GM23338 (cell line): ENCODE data around the gene CLSTN2. TPM values are rescaled to one million over a fixed set of nuclear protein-coding genes. Genes with fewer than 3 reads are reported as not detected.

Experiments
- ATAC-seq: fragments of 200-7000 bp; cut with Tn5 transposase; 3 replicates; pipeline ENCODE4 v1.9.1; 2020
- DNase-seq: peaks from one replicate; pipeline ENCODE4 v3.0.0-alpha.2; 2015; ENCODE audit warnings: low spot score
- H2AFZ ChIP-seq: fragments of 200-600 bp; sonication (generic); 2 replicates; pipeline ENCODE4 v1.8.0; 2016; ENCODE audit warnings: antibody characterized with exemption, mild to moderate bottlenecking, moderate library complexity
- H3F3A ChIP-seq: fragments of 200-600 bp; sonication (generic); replicated peaks from 2 replicates; pipeline ENCODE4 v1.8.0; 2017; ENCODE audit warnings: antibody characterized with exemption, mixed run types, low read depth
- H3K27ac ChIP-seq: fragments of 200-600 bp; sonication (generic); 2 replicates; pipeline ENCODE4 v1.6.1; 2016; ENCODE audit warnings: low read depth
- H3K27me3 ChIP-seq: fragments of 200-600 bp; sonication (generic); 2 replicates; pipeline ENCODE4 v1.8.0; 2016; ENCODE audit warnings: mild to moderate bottlenecking, mixed run types, moderate library complexity; ENCODE audit not compliant: insufficient read depth
- H3K36me3 ChIP-seq: fragments of 200-600 bp; sonication (generic); 2 replicates; pipeline ENCODE4 v1.8.0; 2016; ENCODE audit warnings: mild to moderate bottlenecking; ENCODE audit not compliant: insufficient read depth
- H3K4me1 ChIP-seq: fragments of 200-600 bp; sonication (generic); 2 replicates; pipeline ENCODE4 v1.8.0; 2016; ENCODE audit warnings: mild to moderate bottlenecking, moderate library complexity; ENCODE audit not compliant: insufficient read depth
- H3K4me2 ChIP-seq: fragments of 200-600 bp; sonication (generic); 2 replicates; pipeline ENCODE4 v1.7.1; 2017; ENCODE audit warnings: mixed run types
- H3K4me3 ChIP-seq: fragments of 200-600 bp; sonication (generic); 2 replicates; pipeline ENCODE4 v1.6.1; 2016; ENCODE audit warnings: mixed run types
- H3K79me2 ChIP-seq: fragments of 200-600 bp; sonication (generic); replicated peaks from 2 replicates; pipeline ENCODE4 v1.8.0; 2017; ENCODE audit warnings: mild to moderate bottlenecking; ENCODE audit not compliant: insufficient read depth
- H3K9me2 ChIP-seq: fragments of 200-600 bp; sonication (generic); 2 replicates; pipeline ENCODE4 v1.8.0; 2017; ENCODE audit not compliant: insufficient read depth
- H4K20me1 ChIP-seq: fragments of 200-600 bp; sonication (generic); replicated peaks from 2 replicates; pipeline ENCODE4 v1.8.0; 2017; ENCODE audit warnings: mild to moderate bottlenecking; ENCODE audit not compliant: insufficient read depth
- H3K27ac Mint-ChIP-seq: 2 replicates; pipeline ENCODE4 v1.8.0; 2020; ENCODE audit warnings: inconsistent platforms, mild to moderate bottlenecking, moderate library complexity, mixed read lengths
- H3K27me3 Mint-ChIP-seq: 3 replicates; pipeline ENCODE4 v1.8.0; 2022; ENCODE audit warnings: low read depth, mild to moderate bottlenecking, moderate library complexity, mixed read lengths, inconsistent platforms; ENCODE audit not compliant: insufficient read depth, poor library complexity
- H3K36me3 Mint-ChIP-seq: 3 replicates; pipeline ENCODE4 v1.8.0; 2021; ENCODE audit warnings: low read depth, mild to moderate bottlenecking, inconsistent platforms, moderate library complexity, mixed read lengths
- H3K4me1 Mint-ChIP-seq: 3 replicates; pipeline ENCODE4 v1.8.0; 2020; ENCODE audit warnings: mild to moderate bottlenecking, inconsistent platforms, mixed read lengths
- H3K4me3 Mint-ChIP-seq: 3 replicates; pipeline ENCODE4 v1.8.0; 2021; ENCODE audit warnings: moderate library complexity, mild to moderate bottlenecking, inconsistent platforms, mixed read lengths
- H3K9me3 Mint-ChIP-seq: 3 replicates; pipeline ENCODE4 v1.8.0; 2020; ENCODE audit warnings: moderate library complexity, mild to moderate bottlenecking, inconsistent platforms, mixed read lengths
- CREB1 ChIP-seq: fragments of 250-450 bp; sonication (Bioruptor Pico); IDR thresholded peaks from 2 replicates; pipeline ENCODE4 v1.5.0; 2020; ENCODE audit warnings: low read depth, mild to moderate bottlenecking, moderate library complexity
- EZH2phosphoT487 ChIP-seq: fragments of 200-600 bp; sonication (generic); IDR thresholded peaks from one replicate; pipeline ENCODE4 v1.8.1; 2018; ENCODE audit warnings: antibody characterized with exemption; ENCODE audit not compliant: unreplicated experiment
- JUNB ChIP-seq: IDR thresholded peaks from one replicate; pipeline ENCODE4 v1.6.1; 2016; ENCODE audit warnings: antibody characterized with exemption; ENCODE audit not compliant: unreplicated experiment
- ZNF462 ChIP-seq: fragments of 250-450 bp; sonication (Bioruptor Pico); IDR thresholded peaks from 2 replicates; pipeline ENCODE4 v1.5.0; 2020; ENCODE audit warnings: mild to moderate bottlenecking, moderate library complexity
- polyA plus RNA-seq: library from polyadenylated mRNA; unstranded; fragments of >200 nt; fragmentation: Nextera tagmentation; extraction: Ambion mirVana; gene quantifications from 2 replicates; pipeline ENCODE4 v1.2.1, GENCODE V29; 2016
- total RNA-seq: library from RNA; depleted of rRNA; stranded (reverse); fragments of >200 nt; shearing (Covaris generic); gene quantifications from 2 replicates; pipeline ENCODE4 v1.2.3, GENCODE V29; 2014
- TF ChIP-seq, protein P1 (sequence below), 2 experiments: fragments of 200-600 bp in 1 of 2; sonication (generic) in 1 of 2; conservative IDR thresholded peaks; 2 replicates each; pipeline versions ENCODE4 v1.5.1 to v1.6.1; 2016 to 2017; ENCODE audit warnings: antibody characterized with exemption in 2 of 2, low read depth in 2 of 2, mild to moderate bottlenecking in 2 of 2, moderate library complexity in 1 of 2

Gene CLSTN2
- total and polyA plus RNA-seq, 2 experiments from 2014 or later, result 0.11 to 0.83 TPM

GRCh38 chr3:140078343-140078742, 143.4 kb downstream of the CLSTN2 start (continued):
- TF ChIP-seq ZNF462, result no peak
- no peak for TF ChIP-seq JUNB

GRCh38 chr3:140078940-140079339, 144.0 kb downstream of the CLSTN2 start:
- Mint-ChIP-seq H3K4me1 (peaks cover 4% of the 10 kb centered on the region), H3K27ac (no peak overlapping the region), H3K27me3 (peaks cover 3% of the 10 kb centered on the region), H3K36me3 (no peaks in the 10 kb centered on the region), H3K9me3 (no peaks in the 10 kb centered on the region; the same call in 2 of the 3 replicates), H3K4me3 (no peak overlapping the region)
- Histone ChIP-seq H3K27ac (no peak overlapping the region), H3K4me1 (no peaks in the 10 kb centered on the region), H3K79me2 (no peaks in the 10 kb centered on the region), H3F3A (no peaks in the 10 kb centered on the region), H3K36me3 (no peaks in the 10 kb centered on the region), H2AFZ (no peak overlapping the region), H3K4me2 (no peak overlapping the region), H3K9me2 (0 out of 2 replicates have a peak, but pooled peaks cover 8% of the 10 kb centered on the region), H4K20me1 (no peaks in the 10 kb centered on the region), H3K4me3 (no peak overlapping the region), H3K27me3 (no peaks in the 10 kb centered on the region)
- ATAC-seq (no peak), DNase-seq (no peak)
- TF ChIP-seq, protein P1, sequence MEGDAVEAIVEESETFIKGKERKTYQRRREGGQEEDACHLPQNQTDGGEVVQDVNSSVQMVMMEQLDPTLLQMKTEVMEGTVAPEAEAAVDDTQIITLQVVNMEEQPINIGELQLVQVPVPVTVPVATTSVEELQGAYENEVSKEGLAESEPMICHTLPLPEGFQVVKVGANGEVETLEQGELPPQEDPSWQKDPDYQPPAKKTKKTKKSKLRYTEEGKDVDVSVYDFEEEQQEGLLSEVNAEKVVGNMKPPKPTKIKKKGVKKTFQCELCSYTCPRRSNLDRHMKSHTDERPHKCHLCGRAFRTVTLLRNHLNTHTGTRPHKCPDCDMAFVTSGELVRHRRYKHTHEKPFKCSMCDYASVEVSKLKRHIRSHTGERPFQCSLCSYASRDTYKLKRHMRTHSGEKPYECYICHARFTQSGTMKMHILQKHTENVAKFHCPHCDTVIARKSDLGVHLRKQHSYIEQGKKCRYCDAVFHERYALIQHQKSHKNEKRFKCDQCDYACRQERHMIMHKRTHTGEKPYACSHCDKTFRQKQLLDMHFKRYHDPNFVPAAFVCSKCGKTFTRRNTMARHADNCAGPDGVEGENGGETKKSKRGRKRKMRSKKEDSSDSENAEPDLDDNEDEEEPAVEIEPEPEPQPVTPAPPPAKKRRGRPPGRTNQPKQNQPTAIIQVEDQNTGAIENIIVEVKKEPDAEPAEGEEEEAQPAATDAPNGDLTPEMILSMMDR (conservative IDR thresholded peaks at IDR 0.05; ENCODE audit: low read depth in 2 of 2), result no peak
- TF ChIP-seq CREB1 (no peak), EZH2phosphoT487 (no peak), ZNF462 (no peak)
